LNCaP clone FGC (cell line): ENCODE data around the gene KRTAP5-4.
"Not testable (repeated sequence)": the region's sequence is repeated elsewhere in the genome, so short reads cannot be mapped to it uniquely, and the experiment has no call there.

Source experiments
- DNase-seq: peaks from one replicate; pipeline ENCODE4 v3.0.0-alpha.2; 2011; ENCODE audit warnings: low read depth
- H3K4me3 ChIP-seq: 2 replicates; pipeline ENCODE4 v1.5.1; 2011; ENCODE audit warnings: mild to moderate bottlenecking, low read depth, low read length, control low read depth
- CTCF ChIP-seq: IDR thresholded peaks from 2 replicates; pipeline ENCODE4 v1.5.1; 2012; ENCODE audit warnings: mild to moderate bottlenecking; ENCODE audit not compliant: control insufficient read depth, insufficient read depth; ENCODE audit errors: extremely low read depth

The KRTAP5-4 gene

GRCh38 chr11:1667121-1667850 is 45.3 kb upstream of the KRTAP5-4 start:
- no peak for TF ChIP-seq CTCF
- H3K4me3 ChIP-seq: no peak overlapping the region
- no peak for DNase-seq

GRCh38 chr11:1665313-1665712 is 43.4 kb upstream of the KRTAP5-4 start:
- TF ChIP-seq CTCF: no peak
- no peak for DNase-seq
- H3K4me3 ChIP-seq: no peak overlapping the region

GRCh38 chr11:1662699-1663283 is 40.9 kb upstream of the KRTAP5-4 start:
- not testable (repeated sequence) for H3K4me3 ChIP-seq

GRCh38 chr11:1661454-1662269 is 39.7 kb upstream of the KRTAP5-4 start:
- not testable (repeated sequence) for H3K4me3 ChIP-seq, DNase-seq

More at GRCh38 chr11:1662699-1663283, 40.9 kb upstream of the KRTAP5-4 start:
- not testable (repeated sequence) for DNase-seq

GRCh38 chr11:1660111-1660867 is 38.4 kb upstream of the KRTAP5-4 start:
- no peak overlapping the region for H3K4me3 ChIP-seq
- DNase-seq: no peak
- no peak for TF ChIP-seq CTCF

- DNase-seq: no peak
- no peak for TF ChIP-seq CTCF
- H3K4me3 ChIP-seq: no peak overlapping the region
Measured at GRCh38 chr11:1659506-1659905, 37.6 kb upstream of the KRTAP5-4 start.

GRCh38 chr11:1656670-1657069 is 34.7 kb upstream of the KRTAP5-4 start:
- DNase-seq: no peak
- H3K4me3 ChIP-seq: no peak overlapping the region
- no peak for TF ChIP-seq CTCF
